ENCODE measurements around the gene CAMK1G.

GRCh38 chr1:209583408-209583807, at the start of gene CAMK1G:
- TF ChIP-seq CTCF (IDR thresholded peaks at IDR 0.05) (no peak), POLR2A (IDR thresholded peaks at IDR 0.05) (peak; percentile 58), EP300 (IDR thresholded peaks at IDR 0.05) (no peak)

All from ovary (tissue), 3 donors.